Measurements from ENCODE around the gene CPLX4.
A peak's percentile ranks its signal among the peaks of the same experiment; 100 is the strongest.

The CPLX4 gene

GRCh38 chr18:59267503-59268126 lies 50.8 kb downstream of the CPLX4 start (continued):
- TF ChIP-seq REST (tag by site-specific recombination; IDR thresholded peaks at IDR 0.05) (no peak), PRDM10 (tag by site-specific recombination; IDR thresholded peaks at IDR 0.05) (peak; percentile 58; the same call in 1 of the 2 replicates), ZBTB7A (tag by site-specific recombination; IDR thresholded peaks at IDR 0.05; ENCODE audit: low read depth) (no peak), ZNF133 (tag by site-specific recombination; IDR thresholded peaks at IDR 0.05) (no peak), ZNF677 (tag by site-specific recombination; IDR thresholded peaks at IDR 0.05) (no peak), ZNF37A (tag by site-specific recombination; IDR thresholded peaks at IDR 0.05) (no peak), ZNF701 (tag by site-specific recombination; IDR thresholded peaks at IDR 0.05) (no peak), ZNF169 (tag by site-specific recombination; IDR thresholded peaks at IDR 0.05) (no peak), ZNF211 (tag by site-specific recombination; IDR thresholded peaks at IDR 0.05; ENCODE audit: low read depth) (no peak), ZNF596 (tag by site-specific recombination; IDR thresholded peaks at IDR 0.05) (no peak), ZNF830 (tag by site-specific recombination; IDR thresholded peaks at IDR 0.05; ENCODE audit: low read depth) (no peak), SP2 (tag by site-specific recombination; IDR thresholded peaks at IDR 0.05) (no peak), ZBTB6 (tag by site-specific recombination; IDR thresholded peaks at IDR 0.05) (0 out of 2 replicates have a peak, but pooled peaks have one; percentile 23), ZNF426 (tag by site-specific recombination; IDR thresholded peaks at IDR 0.05) (no peak), MYNN (tag by site-specific recombination; IDR thresholded peaks at IDR 0.05; ENCODE audit: borderline replicate concordance) (no peak), HOXC10 (CRISPR knock-in tag; IDR thresholded peaks at IDR 0.05) (no peak), PATZ1 (tag by site-specific recombination; IDR thresholded peaks at IDR 0.05) (0 out of 2 replicates have a peak, but pooled peaks have one; percentile 38), ZNF561 (tag by site-specific recombination; IDR thresholded peaks at IDR 0.05; ENCODE audit: borderline replicate concordance) (no peak)
- TF ChIP-seq, protein P1, sequence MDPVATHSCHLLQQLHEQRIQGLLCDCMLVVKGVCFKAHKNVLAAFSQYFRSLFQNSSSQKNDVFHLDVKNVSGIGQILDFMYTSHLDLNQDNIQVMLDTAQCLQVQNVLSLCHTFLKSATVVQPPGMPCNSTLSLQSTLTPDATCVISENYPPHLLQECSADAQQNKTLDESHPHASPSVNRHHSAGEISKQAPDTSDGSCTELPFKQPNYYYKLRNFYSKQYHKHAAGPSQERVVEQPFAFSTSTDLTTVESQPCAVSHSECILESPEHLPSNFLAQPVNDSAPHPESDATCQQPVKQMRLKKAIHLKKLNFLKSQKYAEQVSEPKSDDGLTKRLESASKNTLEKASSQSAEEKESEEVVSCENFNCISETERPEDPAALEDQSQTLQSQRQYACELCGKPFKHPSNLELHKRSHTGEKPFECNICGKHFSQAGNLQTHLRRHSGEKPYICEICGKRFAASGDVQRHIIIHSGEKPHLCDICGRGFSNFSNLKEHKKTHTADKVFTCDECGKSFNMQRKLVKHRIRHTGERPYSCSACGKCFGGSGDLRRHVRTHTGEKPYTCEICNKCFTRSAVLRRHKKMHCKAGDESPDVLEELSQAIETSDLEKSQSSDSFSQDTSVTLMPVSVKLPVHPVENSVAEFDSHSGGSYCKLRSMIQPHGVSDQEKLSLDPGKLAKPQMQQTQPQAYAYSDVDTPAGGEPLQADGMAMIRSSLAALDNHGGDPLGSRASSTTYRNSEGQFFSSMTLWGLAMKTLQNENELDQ (tag by site-specific recombination; IDR thresholded peaks at IDR 0.05; ENCODE audit: low read depth), result no peak
- TF ChIP-seq, protein P2, sequence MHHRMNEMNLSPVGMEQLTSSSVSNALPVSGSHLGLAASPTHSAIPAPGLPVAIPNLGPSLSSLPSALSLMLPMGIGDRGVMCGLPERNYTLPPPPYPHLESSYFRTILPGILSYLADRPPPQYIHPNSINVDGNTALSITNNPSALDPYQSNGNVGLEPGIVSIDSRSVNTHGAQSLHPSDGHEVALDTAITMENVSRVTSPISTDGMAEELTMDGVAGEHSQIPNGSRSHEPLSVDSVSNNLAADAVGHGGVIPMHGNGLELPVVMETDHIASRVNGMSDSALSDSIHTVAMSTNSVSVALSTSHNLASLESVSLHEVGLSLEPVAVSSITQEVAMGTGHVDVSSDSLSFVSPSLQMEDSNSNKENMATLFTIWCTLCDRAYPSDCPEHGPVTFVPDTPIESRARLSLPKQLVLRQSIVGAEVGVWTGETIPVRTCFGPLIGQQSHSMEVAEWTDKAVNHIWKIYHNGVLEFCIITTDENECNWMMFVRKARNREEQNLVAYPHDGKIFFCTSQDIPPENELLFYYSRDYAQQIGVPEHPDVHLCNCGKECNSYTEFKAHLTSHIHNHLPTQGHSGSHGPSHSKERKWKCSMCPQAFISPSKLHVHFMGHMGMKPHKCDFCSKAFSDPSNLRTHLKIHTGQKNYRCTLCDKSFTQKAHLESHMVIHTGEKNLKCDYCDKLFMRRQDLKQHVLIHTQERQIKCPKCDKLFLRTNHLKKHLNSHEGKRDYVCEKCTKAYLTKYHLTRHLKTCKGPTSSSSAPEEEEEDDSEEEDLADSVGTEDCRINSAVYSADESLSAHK (tag by site-specific recombination; IDR thresholded peaks at IDR 0.05), result no peak
- TF ChIP-seq, protein P3, sequence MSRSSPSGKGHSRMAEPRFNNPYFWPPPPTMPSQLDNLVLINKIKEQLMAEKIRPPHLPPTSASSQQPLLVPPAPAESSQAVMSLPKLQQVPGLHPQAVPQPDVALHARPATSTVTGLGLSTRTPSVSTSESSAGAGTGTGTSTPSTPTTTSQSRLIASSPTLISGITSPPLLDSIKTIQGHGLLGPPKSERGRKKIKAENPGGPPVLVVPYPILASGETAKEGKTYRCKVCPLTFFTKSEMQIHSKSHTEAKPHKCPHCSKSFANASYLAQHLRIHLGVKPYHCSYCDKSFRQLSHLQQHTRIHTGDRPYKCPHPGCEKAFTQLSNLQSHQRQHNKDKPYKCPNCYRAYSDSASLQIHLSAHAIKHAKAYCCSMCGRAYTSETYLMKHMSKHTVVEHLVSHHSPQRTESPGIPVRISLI (tag by site-specific recombination; IDR thresholded peaks at IDR 0.05), result no peak
